ENCODE data around the gene EXOC6. TPM values are rescaled to one million over a fixed set of nuclear protein-coding genes. Genes with fewer than 3 reads are reported as not detected.

Gene EXOC6
- polyA plus RNA-seq, 1 donor (not counting 4 experiments of a cell fraction or from before 2014, with no cell fraction given): 1.2 TPM

DNA sequence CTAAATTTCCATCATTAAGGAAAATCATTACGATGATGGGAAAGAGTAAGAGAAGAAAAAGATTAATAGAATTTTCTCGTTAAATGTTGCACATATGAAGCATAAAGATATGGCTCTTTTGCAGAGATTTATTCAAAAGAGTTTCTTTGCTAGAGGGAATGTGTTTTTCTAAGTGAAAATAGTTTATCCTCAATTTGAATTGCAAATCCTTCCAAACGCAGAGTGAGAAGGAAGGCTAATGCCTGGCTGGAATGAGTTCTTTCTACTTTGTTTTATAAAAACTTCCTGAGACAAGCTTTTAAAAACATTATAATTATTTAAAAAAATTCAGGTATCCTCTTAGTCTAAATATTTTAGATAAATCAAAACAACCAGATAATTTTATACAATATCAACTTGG lies 239.5 kb downstream of the EXOC6 start:
- no peak for FAIRE-seq
- Histone ChIP-seq H2AFZ (ENCODE audit: control insufficient read depth, low read length) (no peak overlapping the region), H3K36me3 (ENCODE audit: control insufficient read depth in 2 of 2, extremely low read depth in 1 of 2, insufficient read depth in 2 of 2, low read length in 2 of 2) (no peaks in the 10 kb centered on the region), H3K79me2 (ENCODE audit: control insufficient read depth, insufficient read depth, low read length) (no peaks in the 10 kb centered on the region), H3K9me1 (ENCODE audit: control insufficient read depth, extremely low read depth, insufficient read depth, low read length) (no peaks in the 10 kb centered on the region), H3K4me1 (ENCODE audit: control insufficient read depth, extremely low read depth, insufficient read depth, low read length) (no peaks in the 10 kb centered on the region), H3K27me3 (ENCODE audit: control insufficient read depth, extremely low read depth, insufficient read depth, low read length) (peaks cover 14% of the 10 kb centered on the region), H3K9ac (ENCODE audit: control insufficient read depth, extremely low read depth, insufficient read depth, low read length) (no peak overlapping the region), H3K9me3 (ENCODE audit: control insufficient read depth, low read depth, low read length) (no peaks in the 10 kb centered on the region), H3K4me3 (ENCODE audit: control insufficient read depth in 2 of 3, extremely low read depth in 1 of 3, insufficient read depth in 2 of 3, low read depth in 1 of 3, low read length in 3 of 3) (no peak overlapping the region), H3K4me2 (ENCODE audit: control insufficient read depth, extremely low read depth, insufficient read depth, low read depth, low read length) (no peak overlapping the region), H3K27ac (ENCODE audit: control insufficient read depth, insufficient read depth, low read length) (no peak overlapping the region), H4K20me1 (ENCODE audit: control insufficient read depth, extremely low read depth, insufficient read depth, low read length) (no peaks in the 10 kb centered on the region)
- dilution Hi-C loops (cut with MboI; ENCODE audit: extremely low pct_ligation_motif_present, low sequenced_read_pairs): no loop called here
- no peak for DNase-seq (ENCODE audit: low read depth, low spot score)
- TF ChIP-seq, protein P1, sequence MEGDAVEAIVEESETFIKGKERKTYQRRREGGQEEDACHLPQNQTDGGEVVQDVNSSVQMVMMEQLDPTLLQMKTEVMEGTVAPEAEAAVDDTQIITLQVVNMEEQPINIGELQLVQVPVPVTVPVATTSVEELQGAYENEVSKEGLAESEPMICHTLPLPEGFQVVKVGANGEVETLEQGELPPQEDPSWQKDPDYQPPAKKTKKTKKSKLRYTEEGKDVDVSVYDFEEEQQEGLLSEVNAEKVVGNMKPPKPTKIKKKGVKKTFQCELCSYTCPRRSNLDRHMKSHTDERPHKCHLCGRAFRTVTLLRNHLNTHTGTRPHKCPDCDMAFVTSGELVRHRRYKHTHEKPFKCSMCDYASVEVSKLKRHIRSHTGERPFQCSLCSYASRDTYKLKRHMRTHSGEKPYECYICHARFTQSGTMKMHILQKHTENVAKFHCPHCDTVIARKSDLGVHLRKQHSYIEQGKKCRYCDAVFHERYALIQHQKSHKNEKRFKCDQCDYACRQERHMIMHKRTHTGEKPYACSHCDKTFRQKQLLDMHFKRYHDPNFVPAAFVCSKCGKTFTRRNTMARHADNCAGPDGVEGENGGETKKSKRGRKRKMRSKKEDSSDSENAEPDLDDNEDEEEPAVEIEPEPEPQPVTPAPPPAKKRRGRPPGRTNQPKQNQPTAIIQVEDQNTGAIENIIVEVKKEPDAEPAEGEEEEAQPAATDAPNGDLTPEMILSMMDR (optimal IDR thresholded peaks at IDR 0.05 in 1 of 3, IDR thresholded peaks at IDR 0.05 in 1 of 3, conservative IDR thresholded peaks at IDR 0.05 in 1 of 3; ENCODE audit: extremely low read depth in 1 of 3, insufficient read depth in 2 of 3, low read length in 3 of 3): no peak
- TF ChIP-seq EZH2 (IDR thresholded peaks at IDR 0.05; ENCODE audit: low read length): no peak

DNA sequence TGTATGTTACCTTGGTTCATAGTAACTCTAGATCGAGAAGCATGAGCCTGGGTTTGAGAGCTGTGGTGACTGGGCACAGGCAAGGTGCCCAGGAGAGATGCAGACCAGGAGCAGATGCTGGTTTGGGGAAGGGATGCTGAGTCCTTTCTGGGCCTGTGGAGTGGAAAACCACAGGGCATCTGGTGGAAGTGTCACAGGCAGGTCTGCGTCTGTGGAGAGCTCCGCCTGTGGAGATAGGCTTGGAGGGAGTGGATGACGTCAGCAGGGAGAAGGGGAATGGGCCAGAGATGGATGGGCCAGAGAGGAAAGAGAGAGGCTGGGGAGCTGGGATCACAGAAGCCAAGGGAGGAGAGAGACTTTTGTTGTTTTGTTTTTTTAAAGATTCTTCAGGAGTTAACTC lies 240.1 kb downstream of the EXOC6 start:
- no peak for FAIRE-seq
- no peak overlapping the region for H3K4me2 ChIP-seq (ENCODE audit: control insufficient read depth, extremely low read depth, insufficient read depth, low read depth, low read length)
- H3K9me3 ChIP-seq (ENCODE audit: control insufficient read depth, low read depth, low read length): no peaks in the 10 kb centered on the region
- H4K20me1 ChIP-seq (ENCODE audit: control insufficient read depth, extremely low read depth, insufficient read depth, low read length): no peaks in the 10 kb centered on the region
- no peak for TF ChIP-seq EZH2 (IDR thresholded peaks at IDR 0.05; ENCODE audit: low read length)
- TF ChIP-seq, protein P1 (optimal IDR thresholded peaks at IDR 0.05 in 1 of 3, IDR thresholded peaks at IDR 0.05 in 1 of 3, conservative IDR thresholded peaks at IDR 0.05 in 1 of 3; ENCODE audit: extremely low read depth in 1 of 3, insufficient read depth in 2 of 3, low read length in 3 of 3): no peak
- no peak overlapping the region for H3K27ac ChIP-seq (ENCODE audit: control insufficient read depth, insufficient read depth, low read length)
- no peaks in the 10 kb centered on the region for H3K79me2 ChIP-seq (ENCODE audit: control insufficient read depth, insufficient read depth, low read length)
- H3K4me3 ChIP-seq (ENCODE audit: control insufficient read depth in 2 of 3, extremely low read depth in 1 of 3, insufficient read depth in 2 of 3, low read depth in 1 of 3, low read length in 3 of 3): no peak overlapping the region
- H3K36me3 ChIP-seq (ENCODE audit: control insufficient read depth in 2 of 2, extremely low read depth in 1 of 2, insufficient read depth in 2 of 2, low read length in 2 of 2): no peaks in the 10 kb centered on the region
- H3K9me1 ChIP-seq (ENCODE audit: control insufficient read depth, extremely low read depth, insufficient read depth, low read length): no peaks in the 10 kb centered on the region
- H3K9ac ChIP-seq (ENCODE audit: control insufficient read depth, extremely low read depth, insufficient read depth, low read length): no peak overlapping the region
- peaks cover 7% of the 10 kb centered on the region for H3K27me3 ChIP-seq (ENCODE audit: control insufficient read depth, extremely low read depth, insufficient read depth, low read length)
- no peak for DNase-seq (ENCODE audit: low read depth, low spot score)
- no peak overlapping the region for H2AFZ ChIP-seq (ENCODE audit: control insufficient read depth, low read length)
- dilution Hi-C loops (cut with MboI; ENCODE audit: extremely low pct_ligation_motif_present, low sequenced_read_pairs): no loop called here
- no peaks in the 10 kb centered on the region for H3K4me1 ChIP-seq (ENCODE audit: control insufficient read depth, extremely low read depth, insufficient read depth, low read length)
